LNCaP clone FGC (cell line): ENCODE results near the gene PLCH2.
A peak's percentile ranks its signal among the peaks of the same experiment; 100 is the strongest.

Source experiments
- DNase-seq: peaks from one replicate; pipeline ENCODE4 v3.0.0-alpha.2; 2011; ENCODE audit warnings: low read depth
- H3K4me3 ChIP-seq: 2 replicates; pipeline ENCODE4 v1.5.1; 2011; ENCODE audit warnings: mild to moderate bottlenecking, low read depth, low read length, control low read depth
- TF ChIP-seq, protein P1 (sequence below): IDR thresholded peaks from 2 replicates; pipeline ENCODE4 v1.5.1; 2012; ENCODE audit warnings: mild to moderate bottlenecking; ENCODE audit not compliant: control insufficient read depth, insufficient read depth; ENCODE audit errors: extremely low read depth

PLCH2 gene

DNA sequence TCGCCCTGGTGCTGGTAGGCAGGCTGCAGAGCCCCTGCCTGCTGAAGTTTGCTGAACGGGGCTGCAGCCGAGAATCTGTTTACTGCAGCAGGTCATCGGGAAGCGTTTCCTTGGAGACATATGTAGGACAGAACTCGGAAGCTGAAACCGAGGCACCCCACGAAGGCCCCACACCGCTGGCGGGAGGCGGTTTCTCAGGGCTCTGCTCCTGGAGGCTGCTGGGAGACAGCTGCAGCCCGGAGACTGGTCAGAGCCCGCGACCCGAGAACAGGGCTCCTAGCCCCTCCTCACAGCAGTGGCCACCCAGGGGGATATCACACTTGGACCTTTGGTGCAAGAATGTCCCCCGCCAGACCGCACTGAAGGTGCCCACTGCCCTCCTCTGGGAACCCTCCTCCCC lies 12.7 kb upstream of the PLCH2 start:
- no peak for DNase-seq
- TF ChIP-seq, protein P1, sequence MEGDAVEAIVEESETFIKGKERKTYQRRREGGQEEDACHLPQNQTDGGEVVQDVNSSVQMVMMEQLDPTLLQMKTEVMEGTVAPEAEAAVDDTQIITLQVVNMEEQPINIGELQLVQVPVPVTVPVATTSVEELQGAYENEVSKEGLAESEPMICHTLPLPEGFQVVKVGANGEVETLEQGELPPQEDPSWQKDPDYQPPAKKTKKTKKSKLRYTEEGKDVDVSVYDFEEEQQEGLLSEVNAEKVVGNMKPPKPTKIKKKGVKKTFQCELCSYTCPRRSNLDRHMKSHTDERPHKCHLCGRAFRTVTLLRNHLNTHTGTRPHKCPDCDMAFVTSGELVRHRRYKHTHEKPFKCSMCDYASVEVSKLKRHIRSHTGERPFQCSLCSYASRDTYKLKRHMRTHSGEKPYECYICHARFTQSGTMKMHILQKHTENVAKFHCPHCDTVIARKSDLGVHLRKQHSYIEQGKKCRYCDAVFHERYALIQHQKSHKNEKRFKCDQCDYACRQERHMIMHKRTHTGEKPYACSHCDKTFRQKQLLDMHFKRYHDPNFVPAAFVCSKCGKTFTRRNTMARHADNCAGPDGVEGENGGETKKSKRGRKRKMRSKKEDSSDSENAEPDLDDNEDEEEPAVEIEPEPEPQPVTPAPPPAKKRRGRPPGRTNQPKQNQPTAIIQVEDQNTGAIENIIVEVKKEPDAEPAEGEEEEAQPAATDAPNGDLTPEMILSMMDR = no peak
- no peak overlapping the region for H3K4me3 ChIP-seq

DNA sequence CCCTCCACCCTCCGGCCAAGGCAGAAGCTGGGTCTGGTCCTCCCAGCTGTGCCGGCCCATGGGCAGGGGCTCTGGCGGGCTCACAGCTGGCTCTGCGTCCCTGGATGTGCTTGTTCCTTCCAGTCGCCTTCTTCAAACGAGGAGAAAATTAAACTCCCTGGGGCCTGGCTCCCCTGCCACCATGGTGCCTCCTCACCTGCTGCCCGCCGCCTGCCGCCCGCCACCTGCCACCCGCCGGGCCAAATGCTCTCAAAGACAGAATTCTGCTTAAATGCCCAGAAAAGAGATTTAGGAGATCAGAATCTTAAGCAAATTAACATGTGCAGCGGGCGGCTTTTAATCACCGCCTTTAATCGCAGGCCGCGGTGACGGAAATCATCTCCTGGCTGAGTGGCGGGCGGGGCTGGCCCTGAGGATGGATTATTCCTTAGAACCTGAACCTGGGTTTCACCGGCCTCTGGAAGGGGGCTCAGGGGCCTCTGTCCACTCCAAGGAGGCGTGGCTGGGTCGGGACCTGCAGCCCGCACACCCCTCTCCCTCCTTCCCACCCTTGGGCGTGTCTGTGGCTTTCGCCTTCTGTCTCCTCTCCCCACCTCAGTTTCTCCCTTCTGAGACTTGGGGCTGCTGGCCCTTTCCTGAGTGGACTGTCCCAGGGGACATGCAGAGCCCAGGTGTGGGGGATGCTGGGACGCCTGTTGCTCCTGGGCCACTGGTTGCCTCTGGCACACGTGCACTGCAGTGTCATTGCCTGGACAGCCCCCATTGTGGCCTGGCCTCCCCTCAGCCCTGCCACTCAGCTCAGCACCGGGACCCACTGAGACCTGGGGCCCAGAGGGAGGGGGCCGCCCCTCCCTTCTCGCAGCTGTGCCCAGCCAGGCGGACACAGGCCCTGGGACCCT lies 10.5 kb upstream of the PLCH2 start:
- DNase-seq = no peak
- TF ChIP-seq, protein P1 = no peak
- H3K4me3 ChIP-seq = no peak overlapping the region

DNA sequence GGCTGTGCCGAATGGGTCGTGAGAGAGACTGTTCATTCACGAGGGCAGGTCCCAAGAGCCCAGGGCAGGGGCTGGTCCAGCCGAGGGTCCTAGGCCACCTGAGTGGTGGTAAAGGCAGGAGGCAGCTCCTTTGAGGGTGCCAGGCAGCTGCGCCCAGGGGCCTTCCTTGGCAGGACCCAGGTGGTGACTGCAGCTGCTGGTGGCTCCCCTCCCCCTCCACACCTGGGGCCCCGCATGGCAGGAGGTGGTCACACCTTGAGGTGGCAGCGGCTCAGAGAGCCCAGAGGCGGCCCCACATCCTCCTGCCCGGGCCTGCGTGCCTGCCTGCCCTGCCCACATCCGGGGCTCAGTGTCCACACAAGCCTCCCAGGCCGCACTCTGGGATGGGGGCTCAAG lies 9.8 kb upstream of the PLCH2 start:
- no peak for DNase-seq
- TF ChIP-seq, protein P1 = no peak
- H3K4me3 ChIP-seq = no peak overlapping the region

DNA sequence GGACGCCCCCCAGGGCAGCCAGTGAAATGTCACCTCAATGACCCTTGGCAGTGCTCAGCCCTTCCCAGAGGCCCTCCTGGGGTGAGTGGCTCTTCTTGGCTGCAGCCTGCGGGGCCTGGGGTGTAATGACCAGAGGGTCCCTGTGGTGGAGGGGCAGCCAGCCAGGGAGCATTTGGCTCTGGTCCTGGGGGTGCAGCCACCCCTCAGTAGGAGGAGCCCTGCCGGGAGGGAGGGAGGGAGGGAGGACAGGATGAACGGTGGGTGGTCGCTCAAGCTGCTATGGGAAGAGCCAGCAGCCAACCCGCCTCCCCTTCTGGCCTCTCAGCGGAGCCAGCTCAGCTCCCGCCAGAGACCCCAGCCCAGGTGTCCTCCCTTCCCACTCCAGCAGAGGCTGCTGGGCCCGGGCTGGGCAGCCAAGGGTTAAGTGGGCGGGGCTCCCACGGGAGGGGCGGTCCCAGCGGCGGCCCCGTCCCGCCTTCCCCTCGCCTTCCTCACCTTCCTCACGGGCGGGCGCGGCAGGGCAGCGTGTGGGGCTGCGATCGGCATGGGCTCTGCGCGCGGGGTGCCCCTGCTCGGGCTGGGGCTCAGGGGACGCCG lies 9.0 kb upstream of the PLCH2 start:
- TF ChIP-seq, protein P1 = no peak
- no peak for DNase-seq
- H3K4me3 ChIP-seq = peak overlapping the region; percentile 43

DNA sequence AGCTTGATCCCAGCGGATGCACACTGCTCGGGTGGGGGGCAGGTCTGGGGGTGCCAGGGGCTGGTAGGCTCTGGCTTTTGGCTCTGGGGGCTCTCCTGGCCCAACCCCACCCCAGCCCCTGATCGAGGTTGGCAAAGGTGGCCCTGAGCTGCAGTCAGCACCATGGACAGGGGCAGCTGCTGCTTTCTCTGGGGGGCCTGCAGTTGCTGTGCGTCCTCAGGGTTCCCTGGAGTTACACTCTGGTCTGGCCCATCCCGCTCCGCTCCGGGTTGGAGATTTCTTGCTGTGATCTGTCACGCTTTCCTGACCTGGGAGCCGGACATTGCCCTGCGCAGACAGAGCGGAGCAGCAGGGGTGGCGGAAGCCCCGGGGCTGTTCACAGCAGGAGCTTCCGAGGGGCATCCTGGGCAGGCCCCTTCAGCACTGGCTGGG lies 8.0 kb upstream of the PLCH2 start:
- no peak for DNase-seq
- H3K4me3 ChIP-seq = no peak overlapping the region
- TF ChIP-seq, protein P1 = no peak

DNA sequence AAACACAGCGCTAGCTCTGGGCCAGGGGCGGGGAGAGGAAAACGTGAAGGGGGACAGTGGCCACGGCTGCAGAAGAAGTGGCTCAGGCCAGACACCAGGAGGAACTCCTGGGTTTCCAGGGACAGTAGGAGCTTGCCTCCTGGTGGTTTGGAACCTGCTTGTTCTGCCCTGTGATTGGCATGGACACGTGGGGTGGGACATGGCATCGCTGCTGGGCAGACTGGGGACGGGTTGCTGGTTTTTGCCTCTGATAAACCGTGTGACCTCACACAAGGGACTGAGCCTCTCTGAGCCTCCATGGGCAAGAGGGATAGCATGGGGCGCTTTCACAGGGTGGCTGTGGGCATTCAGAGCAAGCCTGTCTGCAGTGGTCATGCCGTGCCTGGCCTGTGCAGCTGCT lies 7.5 kb upstream of the PLCH2 start:
- H3K4me3 ChIP-seq = no peak overlapping the region
- TF ChIP-seq, protein P1 = no peak
- no peak for DNase-seq
